Measurements from ENCODE around the gene SPPL2C. TPM values are rescaled to one million over a fixed set of nuclear protein-coding genes. Genes with fewer than 3 reads are reported as not detected.

Gene SPPL2C
- total and polyA plus RNA-seq, 3 donors from 2014 or later = 21.7 to 64.7 (median 58.9) TPM

DNA sequence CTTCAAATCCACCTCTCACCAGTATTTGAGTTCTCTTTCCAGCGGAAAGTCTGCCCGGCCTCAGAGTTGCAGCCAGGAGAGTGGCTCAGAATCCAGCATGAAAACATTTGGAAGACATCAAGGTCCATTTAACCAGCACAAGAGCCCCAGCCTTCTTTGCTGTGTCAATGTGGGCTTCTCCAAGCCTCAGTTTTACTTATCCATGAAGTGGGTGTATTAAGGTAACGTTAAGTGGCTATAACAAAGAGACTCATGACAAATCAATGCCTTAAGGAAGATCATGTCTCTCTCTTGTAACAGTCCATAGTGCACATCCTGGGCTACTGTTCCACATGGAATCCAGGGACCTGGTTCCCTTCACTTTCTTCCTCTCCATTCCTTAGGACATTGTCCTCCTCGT is 959 bp upstream of the SPPL2C start:
- H3K27ac ChIP-seq = no peak overlapping the region
- intact Hi-C loops (cut with DNase I; ENCODE audit: low total_unique reads) = no loop called here

DNA sequence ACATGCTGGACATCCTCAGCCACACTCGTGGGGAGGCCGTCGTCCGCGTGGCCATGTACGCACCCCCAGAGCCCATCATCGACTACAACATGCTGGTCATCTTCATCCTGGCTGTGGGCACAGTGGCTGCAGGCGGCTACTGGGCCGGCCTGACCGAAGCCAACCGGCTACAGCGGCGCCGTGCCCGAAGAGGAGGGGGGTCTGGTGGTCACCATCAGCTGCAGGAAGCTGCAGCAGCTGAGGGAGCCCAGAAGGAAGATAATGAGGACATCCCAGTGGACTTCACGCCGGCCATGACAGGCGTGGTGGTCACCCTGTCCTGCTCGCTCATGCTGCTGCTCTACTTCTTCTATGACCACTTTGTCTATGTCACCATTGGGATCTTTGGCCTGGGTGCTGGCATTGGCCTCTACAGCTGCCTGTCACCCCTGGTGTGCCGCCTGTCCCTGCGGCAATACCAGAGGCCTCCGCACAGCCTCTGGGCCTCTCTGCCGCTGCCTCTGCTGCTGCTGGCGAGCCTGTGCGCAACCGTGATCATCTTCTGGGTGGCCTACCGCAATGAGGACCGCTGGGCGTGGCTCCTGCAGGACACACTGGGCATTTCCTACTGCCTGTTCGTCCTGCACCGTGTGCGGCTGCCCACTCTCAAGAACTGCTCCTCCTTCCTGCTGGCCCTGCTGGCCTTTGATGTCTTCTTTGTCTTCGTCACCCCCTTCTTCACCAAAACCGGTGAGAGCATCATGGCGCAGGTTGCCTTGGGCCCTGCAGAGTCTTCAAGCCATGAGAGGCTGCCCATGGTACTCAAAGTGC is 900 bp downstream of the SPPL2C start:
- Histone ChIP-seq H3K9me3 (no peaks in the 10 kb centered on the region), H3K4me3 (no peak overlapping the region), H3K27me3 (no peaks in the 10 kb centered on the region), H3K27ac (no peak overlapping the region), H3K36me3 (ENCODE audit: low read depth, missing control alignments) (no peaks in the 10 kb centered on the region), H3K4me1 (no peaks in the 10 kb centered on the region)
- WGBS, 2 donors = 87 to 93% methylated on average over 20 to 35 of the region's 35 CpGs
- intact Hi-C loops (cut with DNase I; ENCODE audit: low total_unique reads) = no loop called here
- DNase-seq = no peak
- TF ChIP-seq, protein P1, sequence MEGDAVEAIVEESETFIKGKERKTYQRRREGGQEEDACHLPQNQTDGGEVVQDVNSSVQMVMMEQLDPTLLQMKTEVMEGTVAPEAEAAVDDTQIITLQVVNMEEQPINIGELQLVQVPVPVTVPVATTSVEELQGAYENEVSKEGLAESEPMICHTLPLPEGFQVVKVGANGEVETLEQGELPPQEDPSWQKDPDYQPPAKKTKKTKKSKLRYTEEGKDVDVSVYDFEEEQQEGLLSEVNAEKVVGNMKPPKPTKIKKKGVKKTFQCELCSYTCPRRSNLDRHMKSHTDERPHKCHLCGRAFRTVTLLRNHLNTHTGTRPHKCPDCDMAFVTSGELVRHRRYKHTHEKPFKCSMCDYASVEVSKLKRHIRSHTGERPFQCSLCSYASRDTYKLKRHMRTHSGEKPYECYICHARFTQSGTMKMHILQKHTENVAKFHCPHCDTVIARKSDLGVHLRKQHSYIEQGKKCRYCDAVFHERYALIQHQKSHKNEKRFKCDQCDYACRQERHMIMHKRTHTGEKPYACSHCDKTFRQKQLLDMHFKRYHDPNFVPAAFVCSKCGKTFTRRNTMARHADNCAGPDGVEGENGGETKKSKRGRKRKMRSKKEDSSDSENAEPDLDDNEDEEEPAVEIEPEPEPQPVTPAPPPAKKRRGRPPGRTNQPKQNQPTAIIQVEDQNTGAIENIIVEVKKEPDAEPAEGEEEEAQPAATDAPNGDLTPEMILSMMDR (IDR thresholded peaks at IDR 0.05) = no peak
- no peak for TF ChIP-seq POLR2A (IDR thresholded peaks at IDR 0.05)

More for the DNA sequence above, 959 bp upstream of the SPPL2C start:
- H3K9me3 ChIP-seq = no peaks in the 10 kb centered on the region
- no peaks in the 10 kb centered on the region for H3K36me3 ChIP-seq (ENCODE audit: low read depth, missing control alignments)
- no peak overlapping the region for H3K4me3 ChIP-seq
- DNase-seq = no peak
- TF ChIP-seq, protein P1 (IDR thresholded peaks at IDR 0.05) = no peak
- TF ChIP-seq POLR2A (IDR thresholded peaks at IDR 0.05) = no peak
- no peaks in the 10 kb centered on the region for H3K4me1 ChIP-seq
- 87 to 93% methylated on average over 4 of the region's 4 CpGs for WGBS, 2 donors
- H3K27me3 ChIP-seq = no peaks in the 10 kb centered on the region

DNA sequence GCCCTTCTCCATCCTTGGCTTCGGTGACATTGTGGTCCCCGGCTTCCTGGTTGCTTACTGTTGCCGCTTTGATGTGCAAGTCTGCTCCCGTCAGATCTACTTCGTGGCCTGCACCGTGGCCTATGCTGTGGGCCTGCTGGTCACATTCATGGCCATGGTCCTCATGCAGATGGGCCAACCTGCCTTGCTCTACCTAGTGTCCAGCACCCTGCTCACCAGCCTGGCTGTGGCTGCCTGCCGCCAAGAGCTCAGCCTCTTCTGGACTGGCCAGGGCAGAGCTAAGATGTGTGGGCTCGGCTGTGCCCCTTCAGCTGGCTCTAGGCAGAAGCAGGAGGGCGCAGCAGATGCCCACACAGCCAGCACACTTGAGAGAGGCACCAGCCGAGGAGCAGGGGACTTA is 1.5 kb downstream of the SPPL2C start:
- intact Hi-C loops (cut with DNase I; ENCODE audit: low total_unique reads) = no loop called here
- DNase-seq = no peak
- H3K27me3 ChIP-seq = no peaks in the 10 kb centered on the region

DNA sequence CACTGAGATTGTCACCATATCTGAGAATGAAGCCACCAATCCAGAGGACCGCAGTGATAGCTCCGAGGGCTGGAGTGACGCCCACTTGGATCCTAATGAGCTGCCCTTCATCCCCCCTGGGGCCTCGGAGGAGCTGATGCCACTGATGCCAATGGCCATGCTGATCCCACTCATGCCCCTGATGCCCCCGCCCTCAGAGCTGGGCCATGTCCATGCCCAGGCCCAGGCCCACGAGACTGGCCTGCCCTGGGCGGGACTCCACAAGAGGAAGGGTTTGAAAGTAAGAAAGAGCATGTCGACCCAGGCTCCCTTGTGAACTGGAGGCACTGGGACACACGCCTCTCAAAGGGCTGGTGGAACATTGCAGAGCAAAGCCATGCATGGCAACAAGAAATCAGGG is 2.0 kb downstream of the SPPL2C start:
- DNase-seq = no peak
- H3K36me3 ChIP-seq (ENCODE audit: low read depth, missing control alignments) = no peaks in the 10 kb centered on the region
- 85 to 90% methylated on average over 3 to 9 of the region's 9 CpGs for WGBS, 2 donors
- no peak overlapping the region for H3K4me3 ChIP-seq
- H3K27ac ChIP-seq = no peak overlapping the region
- H3K27me3 ChIP-seq = no peaks in the 10 kb centered on the region
- intact Hi-C loops (cut with DNase I; ENCODE audit: low total_unique reads) = no loop called here
- TF ChIP-seq, protein P1 (IDR thresholded peaks at IDR 0.05) = no peak
- no peak for TF ChIP-seq POLR2A (IDR thresholded peaks at IDR 0.05)
- no peaks in the 10 kb centered on the region for H3K9me3 ChIP-seq
- no peaks in the 10 kb centered on the region for H3K4me1 ChIP-seq

More for the DNA sequence above, 1.5 kb downstream of the SPPL2C start:
- Histone ChIP-seq H3K9me3 (no peaks in the 10 kb centered on the region), H3K36me3 (ENCODE audit: low read depth, missing control alignments) (no peaks in the 10 kb centered on the region), H3K27ac (no peak overlapping the region), H3K4me3 (no peak overlapping the region), H3K4me1 (no peaks in the 10 kb centered on the region)
- 94 to 95% methylated on average over 3 to 10 of the region's 10 CpGs for WGBS, 2 donors
- TF ChIP-seq POLR2A (IDR thresholded peaks at IDR 0.05) = no peak
- TF ChIP-seq, protein P1 (IDR thresholded peaks at IDR 0.05) = no peak

DNA sequence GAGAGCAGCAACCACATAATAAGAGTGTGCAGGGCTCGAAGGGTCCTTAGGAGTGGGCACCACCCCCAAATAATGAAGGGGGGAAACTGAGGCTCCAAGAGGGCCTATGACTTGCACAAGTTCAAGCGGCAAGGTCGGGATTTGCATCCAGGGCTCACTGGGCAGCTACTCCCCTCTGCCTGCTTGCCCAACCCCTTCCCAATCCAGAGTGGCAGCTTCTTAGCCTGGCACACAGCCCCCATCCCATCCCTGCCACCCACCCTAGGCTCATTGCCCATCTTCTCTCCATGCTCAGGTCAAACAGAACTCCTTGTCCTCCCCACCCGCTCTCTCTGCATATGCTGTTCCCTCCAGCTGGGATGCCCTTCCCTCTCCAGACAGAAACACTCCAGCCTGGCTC is 2.4 kb downstream of the SPPL2C start:
- Histone ChIP-seq H3K4me1 (no peaks in the 10 kb centered on the region), H3K36me3 (ENCODE audit: low read depth, missing control alignments) (no peaks in the 10 kb centered on the region), H3K4me3 (no peak overlapping the region), H3K27ac (no peak overlapping the region), H3K9me3 (no peaks in the 10 kb centered on the region), H3K27me3 (no peaks in the 10 kb centered on the region)
- intact Hi-C loops (cut with DNase I; ENCODE audit: low total_unique reads) = no loop called here
- WGBS, 2 donors = 93 to 95% methylated on average over 4 of the region's 4 CpGs
- TF ChIP-seq, protein P1 (IDR thresholded peaks at IDR 0.05) = no peak
- TF ChIP-seq POLR2A (IDR thresholded peaks at IDR 0.05) = no peak
- DNase-seq = no peak
